PC-3 (cell line): ENCODE results near the gene ZMIZ1. TPM values are rescaled to one million over a fixed set of nuclear protein-coding genes. Genes with fewer than 3 reads are reported as not detected.
A peak's percentile ranks its signal among the peaks of the same experiment; 100 is the strongest.

Experiments used
- ATAC-seq: fragments of 200-7000 bp; cut with Tn5 transposase; 2 replicates; pipeline ENCODE4 v1.9.1; 2020; ENCODE audit warnings: mild to moderate bottlenecking, moderate library complexity
- BruUV-seq: library from RNA; stranded (reverse); fragments of 400-500 nt; replicated peaks from 2 replicates; lab custom pipeline; 2021; lab: Mats Ljungman, UMichigan
- CTCF ChIA-PET: fragments of 300-600 bp; sonication (Branson Sonifier 250); formaldehyde crosslinking; loops from one replicate; lab custom pipeline; 2022; ENCODE audit warnings: antibody characterized with exemption; lab: Charles Lee
- POLR2A ChIA-PET: fragments of 300-600 bp; sonication (Branson Sonifier 250); formaldehyde crosslinking; loops from one replicate; lab custom pipeline; 2022; ENCODE audit warnings: antibody characterized with exemption; ENCODE audit not compliant: unreplicated experiment; lab: Charles Lee
- DNase-seq: peaks from one replicate; pipeline ENCODE4 v3.0.0-alpha.2; 2015
- H2AFZ ChIP-seq: fragments of 300-600 bp; sonication (generic); 2 replicates; pipeline ENCODE4 v1.6.0; 2016; ENCODE audit warnings: antibody characterized with exemption, low read length
- H3F3A ChIP-seq: fragments of 300-600 bp; sonication (generic); one replicate; pipeline ENCODE4 v1.6.0; 2017; ENCODE audit warnings: antibody characterized with exemption, low read length, control low read depth, mild to moderate bottlenecking; ENCODE audit not compliant: unreplicated experiment
- H3K27ac ChIP-seq: fragments of 300-600 bp; sonication (generic); 2 replicates; pipeline ENCODE4 v1.5.1; 2016; ENCODE audit warnings: mild to moderate bottlenecking, low read length
- H3K27me3 ChIP-seq: fragments of 300-600 bp; sonication (generic); 2 replicates; pipeline ENCODE4 v1.6.1; 2016; ENCODE audit warnings: low read length, mixed read lengths
- H3K36me3 ChIP-seq: fragments of 300-600 bp; sonication (generic); 2 replicates; pipeline ENCODE4 v1.6.1; 2016; ENCODE audit warnings: low read depth, mixed run types, low read length, mixed read lengths
- H3K4me1 ChIP-seq: fragments of 300-600 bp; sonication (generic); 2 replicates; pipeline ENCODE4 v1.5.1; 2016; ENCODE audit warnings: low read length; ENCODE audit not compliant: insufficient read depth
- H3K4me2 ChIP-seq: fragments of 300-600 bp; sonication (generic); 2 replicates; pipeline ENCODE4 v1.6.0; 2016; ENCODE audit warnings: low read length
- H3K4me3 ChIP-seq: fragments of 300-600 bp; sonication (generic); 2 replicates; pipeline ENCODE4 v1.5.1; 2016; ENCODE audit warnings: mild to moderate bottlenecking, low read length, mixed read lengths
- H3K79me2 ChIP-seq: fragments of 300-600 bp; sonication (generic); 2 replicates; pipeline ENCODE4 v1.6.1; 2017; ENCODE audit warnings: low read length, mixed read lengths
- H3K9ac ChIP-seq: fragments of 300-600 bp; sonication (generic); 2 replicates; pipeline ENCODE4 v1.6.0; 2016; ENCODE audit warnings: mild to moderate bottlenecking, low read length
- H3K9me2 ChIP-seq: fragments of 300-600 bp; sonication (generic); replicated peaks from 2 replicates; pipeline ENCODE4 v1.6.1; 2016; ENCODE audit warnings: mixed run types, low read length, mixed read lengths
- H3K9me3 ChIP-seq: fragments of 300-600 bp; sonication (generic); 2 replicates; pipeline ENCODE4 v1.6.1; 2016; ENCODE audit warnings: low read length, mixed read lengths
- H4K20me1 ChIP-seq: fragments of 300-600 bp; sonication (generic); 2 replicates; pipeline ENCODE4 v1.6.1; 2016; ENCODE audit warnings: low read length, mixed read lengths
- CTCF ChIP-seq: fragments of 300-600 bp; sonication (generic); conservative IDR thresholded peaks from 2 replicates; pipeline ENCODE4 v1.5.1; 2017; ENCODE audit warnings: antibody characterized with exemption, low read depth, mild to moderate bottlenecking, low read length
- EZH2 ChIP-seq: fragments of 300-600 bp; sonication (generic); IDR thresholded peaks from one replicate; pipeline ENCODE4 v1.6.1; 2017; ENCODE audit warnings: antibody characterized with exemption, mild to moderate bottlenecking, low read length; ENCODE audit not compliant: unreplicated experiment
- EZH2phosphoT487 ChIP-seq: fragments of 300-600 bp; sonication (generic); IDR thresholded peaks from 2 replicates; pipeline ENCODE4 v1.6.1; 2018; ENCODE audit warnings: mild to moderate bottlenecking, antibody characterized with exemption, low read length, borderline replicate concordance
- intact Hi-C: fragments of 100-400 bp; cut with micrococcal nuclease; formaldehyde crosslinking; loops from 2 replicates; pipeline ENCODE4 v1.9.0; 2023
- total RNA-seq: library from RNA; depleted of rRNA; stranded (reverse); fragments of >200 nt; gene quantifications from 2 replicates; pipeline ENCODE4 v1.2.3, GENCODE V29; 2014

ZMIZ1 gene
- total RNA-seq, 1 experiment from 2014 or later: 55.4 TPM

- Histone ChIP-seq H3K9me2 (no peaks in the 10 kb centered on the region), H3K4me3 (peak overlapping the region; percentile 69), H3F3A (no peaks in the 10 kb centered on the region), H3K9me3 (no peaks in the 10 kb centered on the region), H3K36me3 (peaks cover 54% of the 10 kb centered on the region), H3K79me2 (peaks cover 61% of the 10 kb centered on the region), H3K9ac (peak overlapping the region; percentile 87), H3K4me2 (peak overlapping the region; percentile 82), H3K4me1 (peaks cover 37% of the 10 kb centered on the region), H3K27me3 (no peaks in the 10 kb centered on the region), H4K20me1 (peaks cover 56% of the 10 kb centered on the region), H3K27ac (peak overlapping the region; percentile 69), H2AFZ (no peak overlapping the region)
- no TSS peak for BruUV-seq
- ChIA-PET CTCF (interaction anchor here (0.6 to 1.9 kb wide), 4 partner anchors 9 to 57 kb away, joined by 3 to 15 read pairs (median 4); no protein-coding TSS in a partner anchor), POLR2A (no interaction called here)
- no peak for DNase-seq
- intact Hi-C loops: no loop called here
- TF ChIP-seq EZH2phosphoT487 (no peak), EZH2 (no peak), CTCF (no peak)
- ATAC-seq: no peak
These were observed 279.8 kb downstream of the ZMIZ1 start for GRCh38 chr10:79348640-79348988.

- no TSS peak for BruUV-seq
- POLR2A ChIA-PET: no interaction called here
- no peak overlapping the region for H3K27ac ChIP-seq
These were observed 280.3 kb downstream of the ZMIZ1 start for GRCh38 chr10:79349072-79349491.

More at GRCh38 chr10:79349072-79349491, 280.3 kb downstream of the ZMIZ1 start:
- Histone ChIP-seq H3K79me2 (peaks cover 66% of the 10 kb centered on the region), H4K20me1 (peaks cover 61% of the 10 kb centered on the region), H3K4me2 (peak overlapping the region; percentile 82), H3K4me3 (peak overlapping the region; percentile 69), H3K36me3 (peaks cover 58% of the 10 kb centered on the region), H3K4me1 (peaks cover 37% of the 10 kb centered on the region), H2AFZ (no peak overlapping the region), H3K9ac (peak overlapping the region; percentile 87), H3K9me3 (no peaks in the 10 kb centered on the region), H3K27me3 (no peaks in the 10 kb centered on the region), H3K9me2 (no peaks in the 10 kb centered on the region), H3F3A (peaks cover 3% of the 10 kb centered on the region)
- CTCF ChIA-PET: interaction anchor here (0.6 kb wide), 1 partner anchor 25 kb away, joined by 4 read pairs; no protein-coding TSS in a partner anchor
- intact Hi-C loops: no loop called here
- ATAC-seq: no peak
- no peak for DNase-seq
- TF ChIP-seq EZH2 (no peak), EZH2phosphoT487 (no peak), CTCF (no peak)
